Measurements from ENCODE around the gene ZFAND3.

DNA sequence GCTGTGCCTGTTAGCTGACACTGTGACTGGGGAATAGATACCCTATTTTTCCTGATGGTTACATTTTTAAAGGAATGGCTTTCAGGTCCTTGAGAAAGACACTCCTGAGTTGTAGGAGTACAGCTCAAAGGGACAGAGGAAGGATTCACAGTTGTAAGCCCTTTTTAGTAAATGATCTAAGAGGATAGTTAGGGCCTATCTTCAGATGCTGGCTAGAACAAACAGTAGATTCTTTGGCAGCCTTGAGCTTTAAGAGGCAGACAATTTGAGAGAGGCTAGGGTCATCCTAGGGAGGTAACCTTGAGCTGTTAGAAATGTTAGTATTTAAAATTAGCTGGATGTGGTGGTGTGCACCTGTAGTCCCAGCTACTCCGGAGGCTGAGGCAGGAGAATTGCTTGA is 111.5 kb downstream of the ZFAND3 start:
- TF ChIP-seq, protein P1, sequence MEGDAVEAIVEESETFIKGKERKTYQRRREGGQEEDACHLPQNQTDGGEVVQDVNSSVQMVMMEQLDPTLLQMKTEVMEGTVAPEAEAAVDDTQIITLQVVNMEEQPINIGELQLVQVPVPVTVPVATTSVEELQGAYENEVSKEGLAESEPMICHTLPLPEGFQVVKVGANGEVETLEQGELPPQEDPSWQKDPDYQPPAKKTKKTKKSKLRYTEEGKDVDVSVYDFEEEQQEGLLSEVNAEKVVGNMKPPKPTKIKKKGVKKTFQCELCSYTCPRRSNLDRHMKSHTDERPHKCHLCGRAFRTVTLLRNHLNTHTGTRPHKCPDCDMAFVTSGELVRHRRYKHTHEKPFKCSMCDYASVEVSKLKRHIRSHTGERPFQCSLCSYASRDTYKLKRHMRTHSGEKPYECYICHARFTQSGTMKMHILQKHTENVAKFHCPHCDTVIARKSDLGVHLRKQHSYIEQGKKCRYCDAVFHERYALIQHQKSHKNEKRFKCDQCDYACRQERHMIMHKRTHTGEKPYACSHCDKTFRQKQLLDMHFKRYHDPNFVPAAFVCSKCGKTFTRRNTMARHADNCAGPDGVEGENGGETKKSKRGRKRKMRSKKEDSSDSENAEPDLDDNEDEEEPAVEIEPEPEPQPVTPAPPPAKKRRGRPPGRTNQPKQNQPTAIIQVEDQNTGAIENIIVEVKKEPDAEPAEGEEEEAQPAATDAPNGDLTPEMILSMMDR (IDR thresholded peaks at IDR 0.05; ENCODE audit: extremely low read depth in 1 of 2, insufficient read depth in 1 of 2, low read depth in 1 of 2, low read length in 2 of 2): no peak
- TF ChIP-seq POLR2AphosphoS5 (IDR thresholded peaks at IDR 0.05; ENCODE audit: insufficient read depth, low read depth, low read length): no peak
- no peak for TF ChIP-seq GATA2 (IDR thresholded peaks at IDR 0.05; ENCODE audit: insufficient read depth, insufficient read length, low read depth, low read length)
- no peak for TF ChIP-seq EZH2 (IDR thresholded peaks at IDR 0.05; ENCODE audit: borderline replicate concordance, low read depth, low read length, severe bottlenecking)
- no peak for TF ChIP-seq POLR2A (IDR thresholded peaks at IDR 0.05; ENCODE audit: low read depth, low read length)
- no peak for TF ChIP-seq JUN (IDR thresholded peaks at IDR 0.05; ENCODE audit: borderline replicate concordance, insufficient read depth, insufficient read length, low read depth)
